GM23248 (cell line): ENCODE data around the gene HAPSTR1. TPM values are rescaled to one million over a fixed set of nuclear protein-coding genes. Genes with fewer than 3 reads are reported as not detected.

ENCODE experiments used
- DNase-seq: peaks from one replicate; pipeline ENCODE4 v3.0.0-alpha.2; 2015
- H2AFZ ChIP-seq: fragments of 200-600 bp; sonication (generic); 2 replicates; pipeline ENCODE4 v1.6.1; 2016; ENCODE audit warnings: antibody characterized with exemption
- H3F3A ChIP-seq: fragments of 200-600 bp; sonication (generic); 2 replicates; pipeline ENCODE4 v1.6.1; 2016; ENCODE audit warnings: mild to moderate bottlenecking, antibody characterized with exemption, mixed run types; ENCODE audit not compliant: insufficient read depth
- H3K27ac ChIP-seq: fragments of 200-600 bp; sonication (generic); 2 replicates; pipeline ENCODE4 v1.5.1; 2016; ENCODE audit warnings: mild to moderate bottlenecking
- H3K27me3 ChIP-seq: fragments of 200-600 bp; sonication (generic); replicated peaks from 2 replicates; pipeline ENCODE4 v1.6.1; 2016; ENCODE audit warnings: mild to moderate bottlenecking; ENCODE audit not compliant: insufficient read depth
- H3K36me3 ChIP-seq: fragments of 200-600 bp; sonication (generic); 2 replicates; pipeline ENCODE4 v1.6.1; 2016; ENCODE audit warnings: low read depth, mild to moderate bottlenecking
- H3K4me1 ChIP-seq: fragments of 200-600 bp; sonication (generic); 2 replicates; pipeline ENCODE4 v1.6.1; 2016; ENCODE audit warnings: mild to moderate bottlenecking; ENCODE audit not compliant: insufficient read depth
- H3K4me2 ChIP-seq: fragments of 200-600 bp; sonication (generic); one replicate; pipeline ENCODE4 v1.6.1; 2016; ENCODE audit warnings: mild to moderate bottlenecking; ENCODE audit not compliant: unreplicated experiment
- H3K4me3 ChIP-seq: fragments of 200-600 bp; sonication (generic); 2 replicates; pipeline ENCODE4 v1.5.1; 2016; ENCODE audit warnings: mild to moderate bottlenecking
- H3K79me2 ChIP-seq: fragments of 200-600 bp; sonication (generic); 2 replicates; pipeline ENCODE4 v1.6.1; 2016; ENCODE audit warnings: mild to moderate bottlenecking; ENCODE audit not compliant: insufficient read depth
- H3K9ac ChIP-seq: fragments of 200-600 bp; sonication (generic); 2 replicates; pipeline ENCODE4 v1.6.1; 2016; ENCODE audit warnings: mild to moderate bottlenecking
- H3K9me2 ChIP-seq: fragments of 200-600 bp; sonication (generic); 2 replicates; pipeline ENCODE4 v1.6.1; 2016; ENCODE audit warnings: mixed run types, mild to moderate bottlenecking, moderate library complexity; ENCODE audit not compliant: insufficient read depth
- H3K9me3 ChIP-seq: fragments of 200-600 bp; sonication (generic); one replicate; pipeline ENCODE4 v1.6.1; 2017; ENCODE audit warnings: low read depth
- H4K20me1 ChIP-seq: fragments of 200-600 bp; sonication (generic); 2 replicates; pipeline ENCODE4 v1.6.0; 2016; ENCODE audit not compliant: insufficient read depth
- EZH2 ChIP-seq: fragments of 200-600 bp; sonication (generic); IDR thresholded peaks from 2 replicates; pipeline ENCODE4 v1.6.1; 2018; ENCODE audit warnings: antibody characterized with exemption, mild to moderate bottlenecking; ENCODE audit not compliant: insufficient read depth, poor library complexity, severe bottlenecking
- EZH2phosphoT487 ChIP-seq: fragments of 200-600 bp; sonication (generic); IDR thresholded peaks from 2 replicates; pipeline ENCODE4 v1.6.1; 2018; ENCODE audit warnings: antibody characterized with exemption, moderate library complexity, mild to moderate bottlenecking, low read depth; ENCODE audit not compliant: insufficient read depth
- WGBS, 2 experiments: methylation state at CpG; one replicate each; pipeline ENCODE4 v1.1.6; 2015 to 2017; ENCODE audit warnings: low lambda C conversion rate in 2 of 2, low coverage in 1 of 2; ENCODE audit errors: missing lambda C conversion rate in 2 of 2; 5-methylcytosine and 5-hydroxymethylcytosine counted together
- in situ Hi-C: fragments of 300-500 bp; cut with MboI; formaldehyde crosslinking; loops from 2 replicates; pipeline ENCODE4 v1.15.0; 2020
- polyA plus RNA-seq: library from polyadenylated mRNA; unstranded; fragments of >200 nt; fragmentation: Nextera tagmentation; extraction: Ambion mirVana; gene quantifications from 2 replicates; pipeline ENCODE4 v1.2.1, GENCODE V29; 2016
- total RNA-seq: library from RNA; depleted of rRNA; stranded (reverse); fragments of >200 nt; shearing (Covaris generic); gene quantifications from 2 replicates; pipeline ENCODE4 v1.2.3, GENCODE V29; 2014

The HAPSTR1 gene
- total and polyA plus RNA-seq, 2 experiments from 2014 or later: 11.7 to 79.2 TPM

GRCh38 chr16:9112166-9112843 is 20.9 kb downstream of the HAPSTR1 start:
- peak overlapping the region; percentile 49 for H3K4me2 ChIP-seq
- peaks cover 100% of the 10 kb centered on the region for H3K79me2 ChIP-seq
- H3K27ac ChIP-seq: peak overlapping the region; percentile 65
- no peaks in the 10 kb centered on the region for H3K27me3 ChIP-seq
- H3K9me3 ChIP-seq: no peaks in the 10 kb centered on the region
- H3K4me1 ChIP-seq: peaks cover 71% of the 10 kb centered on the region
- DNase-seq: peak; percentile 34
- in situ Hi-C loops: no loop called here
- no peak overlapping the region for H3K4me3 ChIP-seq
- no peak overlapping the region for H2AFZ ChIP-seq
- TF ChIP-seq EZH2: no peak
- no peak for TF ChIP-seq EZH2phosphoT487
- H3K9ac ChIP-seq: peak overlapping the region; percentile 10
- peaks cover 33% of the 10 kb centered on the region for H3K36me3 ChIP-seq
- peaks cover 75% of the 10 kb centered on the region for H3F3A ChIP-seq
- H4K20me1 ChIP-seq: peaks cover 72% of the 10 kb centered on the region
- no peaks in the 10 kb centered on the region for H3K9me2 ChIP-seq
- 36 to 45% methylated on average over 5 of the region's 5 CpGs for WGBS, 2 experiments

GRCh38 chr16:9112844-9113186 is 21.4 kb downstream of the HAPSTR1 start:
- TF ChIP-seq EZH2phosphoT487 (no peak), EZH2 (no peak)
- H4K20me1 ChIP-seq: peaks cover 72% of the 10 kb centered on the region
- WGBS, 2 experiments: 55 to 63% methylated on average over 1 of the region's 1 CpG

GRCh38 chr16:9113707-9114106 is 22.3 kb downstream of the HAPSTR1 start:
- WGBS, 2 experiments: 96 to 97% methylated on average over 3 of the region's 3 CpGs
- Histone ChIP-seq H3K4me3 (no peak overlapping the region), H3K9me3 (no peaks in the 10 kb centered on the region), H3F3A (peaks cover 81% of the 10 kb centered on the region), H3K4me2 (no peak overlapping the region), H3K27ac (0 out of 2 replicates have a peak overlapping the region, but pooled peaks have one; percentile 65), H3K9me2 (no peaks in the 10 kb centered on the region), H3K27me3 (no peaks in the 10 kb centered on the region), H4K20me1 (peaks cover 66% of the 10 kb centered on the region), H2AFZ (no peak overlapping the region), H3K36me3 (peaks cover 38% of the 10 kb centered on the region), H3K9ac (no peak overlapping the region), H3K4me1 (peaks cover 80% of the 10 kb centered on the region), H3K79me2 (peaks cover 100% of the 10 kb centered on the region)
- DNase-seq: no peak
- in situ Hi-C loops: no loop called here
- no peak for TF ChIP-seq EZH2
- no peak for TF ChIP-seq EZH2phosphoT487

More at GRCh38 chr16:9112844-9113186, 21.4 kb downstream of the HAPSTR1 start:
- Histone ChIP-seq H3K9me3 (no peaks in the 10 kb centered on the region), H3K79me2 (peaks cover 100% of the 10 kb centered on the region), H3K4me1 (peaks cover 71% of the 10 kb centered on the region), H3K4me2 (peak overlapping the region; percentile 49), H3K9ac (peak overlapping the region; percentile 10), H3K36me3 (peaks cover 33% of the 10 kb centered on the region), H3K27ac (peak overlapping the region; percentile 65), H2AFZ (no peak overlapping the region), H3K9me2 (no peaks in the 10 kb centered on the region), H3K4me3 (no peak overlapping the region), H3F3A (peaks cover 75% of the 10 kb centered on the region), H3K27me3 (no peaks in the 10 kb centered on the region)
- no peak for DNase-seq
- in situ Hi-C loops: no loop called here

- no peaks in the 10 kb centered on the region for H3K9me3 ChIP-seq
- peaks cover 37% of the 10 kb centered on the region for H3K36me3 ChIP-seq
- 97 to 99% methylated on average over 5 of the region's 5 CpGs for WGBS, 2 experiments
- TF ChIP-seq EZH2 (no peak), EZH2phosphoT487 (no peak)
- no peak overlapping the region for H3K4me2 ChIP-seq
- H3K9me2 ChIP-seq: no peaks in the 10 kb centered on the region
- no peak for DNase-seq
- H2AFZ ChIP-seq: no peak overlapping the region
- H3K79me2 ChIP-seq: peaks cover 100% of the 10 kb centered on the region
- H3K27me3 ChIP-seq: no peaks in the 10 kb centered on the region
- H3K4me3 ChIP-seq: no peak overlapping the region
- H3K4me1 ChIP-seq: peaks cover 83% of the 10 kb centered on the region
- no peak overlapping the region for H3K9ac ChIP-seq
- peaks cover 85% of the 10 kb centered on the region for H3F3A ChIP-seq
- H3K27ac ChIP-seq: no peak overlapping the region
- in situ Hi-C loops: no loop called here
- peaks cover 62% of the 10 kb centered on the region for H4K20me1 ChIP-seq
These were observed 22.7 kb downstream of the HAPSTR1 start for GRCh38 chr16:9114112-9114511.
